Neuronal stem cell (in vitro differentiated cells): ENCODE measurements around the gene KDM4C.

ENCODE experiments used
- DNase-seq: peaks from one replicate; pipeline ENCODE4 v3.0.0-alpha.2; 2013; ENCODE audit warnings: low spot score
- H2AFZ ChIP-seq: one replicate; pipeline ENCODE4 v1.6.1; 2013; ENCODE audit warnings: mild to moderate bottlenecking, low read length, inconsistent platforms
- H2AK5ac ChIP-seq: 2 replicates; pipeline ENCODE4 v1.6.1; 2013; ENCODE audit warnings: low read depth, mild to moderate bottlenecking, inconsistent platforms, low read length, moderate library complexity, mixed read lengths
- H2BK120ac ChIP-seq: 2 replicates; pipeline ENCODE4 v1.6.1; 2013; ENCODE audit warnings: low read depth, mild to moderate bottlenecking, inconsistent platforms, low read length, moderate library complexity, mixed read lengths
- H2BK12ac ChIP-seq: one replicate; pipeline ENCODE4 v1.6.1; 2013; ENCODE audit warnings: low read length, inconsistent platforms
- H2BK15ac ChIP-seq: 2 replicates; pipeline ENCODE4 v1.6.1; 2013; ENCODE audit warnings: mild to moderate bottlenecking, low read length, inconsistent platforms, mixed read lengths
- H2BK5ac ChIP-seq: one replicate; pipeline ENCODE4 v1.6.1; 2013; ENCODE audit warnings: inconsistent platforms, mild to moderate bottlenecking, low read length, moderate library complexity
- H3K14ac ChIP-seq: one replicate; pipeline ENCODE4 v1.6.1; 2013; ENCODE audit warnings: low read length, inconsistent platforms
- H3K18ac ChIP-seq: 2 replicates; pipeline ENCODE4 v1.6.1; 2013; ENCODE audit warnings: low read length, inconsistent platforms
- H3K23ac ChIP-seq: 2 replicates; pipeline ENCODE4 v1.6.1; 2013; ENCODE audit warnings: low read depth, mild to moderate bottlenecking, mixed read lengths, low read length, inconsistent platforms; ENCODE audit not compliant: poor library complexity
- H3K27ac ChIP-seq: replicated peaks from 3 replicates; pipeline ENCODE4 v1.5.1; 2013; ENCODE audit warnings: low read length, inconsistent platforms
- H3K27me3 ChIP-seq, 3 experiments: 2 replicates each; pipeline ENCODE4 v1.6.1; 2013; ENCODE audit warnings: low read length in 3 of 3, mild to moderate bottlenecking in 2 of 3, inconsistent platforms in 1 of 3, low read depth in 1 of 3, mixed read lengths in 1 of 3, moderate library complexity in 1 of 3; ENCODE audit not compliant: control insufficient read depth in 3 of 3, insufficient read depth in 3 of 3
- H3K36me3 ChIP-seq, 2 donors: replicated peaks in 1 of 2; 2 replicates each; pipeline ENCODE4 v1.6.1; 2013; ENCODE audit warnings: low read length in 2 of 2; ENCODE audit not compliant: control insufficient read depth in 2 of 2, insufficient read depth in 2 of 2
- H3K4ac ChIP-seq: 2 replicates; pipeline ENCODE4 v1.6.1; 2013; ENCODE audit warnings: inconsistent platforms, mild to moderate bottlenecking, low read length, moderate library complexity
- H3K4me1 ChIP-seq, 2 donors: 1 replicate in 1 of 2; 2 replicates in 1 of 2; pipeline ENCODE4 v1.6.1; 2013; ENCODE audit warnings: low read length in 2 of 2, low read depth in 1 of 2; ENCODE audit not compliant: control insufficient read depth in 2 of 2, insufficient read depth in 1 of 2
- H3K4me2 ChIP-seq: one replicate; pipeline ENCODE4 v1.6.1; 2013; ENCODE audit warnings: mild to moderate bottlenecking, low read length, inconsistent platforms; ENCODE audit not compliant: insufficient read depth, poor library complexity, severe bottlenecking
- H3K4me3 ChIP-seq, 2 donors: 2 replicates each; pipeline ENCODE4 v1.5.1; 2013; ENCODE audit warnings: low read length in 2 of 2, mild to moderate bottlenecking in 2 of 2, inconsistent platforms in 1 of 2, moderate library complexity in 1 of 2
- H3K79me1 ChIP-seq: one replicate; pipeline ENCODE4 v1.6.1; 2013; ENCODE audit warnings: low read depth, mild to moderate bottlenecking, inconsistent platforms, low read length, moderate library complexity
- H3K9ac ChIP-seq: one replicate; pipeline ENCODE4 v1.6.1; 2013; ENCODE audit warnings: mild to moderate bottlenecking, low read depth, low read length, inconsistent platforms; ENCODE audit not compliant: poor library complexity
- H3K9me3 ChIP-seq, 2 donors: replicated peaks in 1 of 2; 2 replicates each; pipeline versions ENCODE3 to v1.6.1; 2013; ENCODE audit warnings: low read length in 2 of 2, mild to moderate bottlenecking in 2 of 2, inconsistent platforms in 1 of 2, low read depth in 1 of 2, mixed read lengths in 1 of 2, moderate library complexity in 1 of 2; ENCODE audit not compliant: control insufficient read depth in 2 of 2, insufficient read depth in 1 of 2
- H4K8ac ChIP-seq: one replicate; pipeline ENCODE4 v1.6.1; 2013; ENCODE audit warnings: low read depth, mild to moderate bottlenecking, inconsistent platforms, low read length, moderate library complexity
- H4K91ac ChIP-seq: one replicate; pipeline ENCODE4 v1.6.1; 2013; ENCODE audit warnings: low read length, low read depth, mild to moderate bottlenecking, inconsistent platforms; ENCODE audit not compliant: poor library complexity
- WGBS, 2 donors: extraction: QIAGEN DNeasy Blood & Tissue Kit; methylation state at CpG; one replicate each; pipeline ENCODE4 v1.1.7; 2013; ENCODE audit warnings: missing lambda C conversion rate in 2 of 2, mixed read lengths in 1 of 2; ENCODE audit not compliant: insufficient read length in 2 of 2, insufficient replicate concordance in 1 of 2; ENCODE audit errors: extremely low coverage in 2 of 2; 5-methylcytosine and 5-hydroxymethylcytosine counted together

KDM4C gene

GRCh38 chr9:7144265-7145046, 386.7 kb downstream of the KDM4C start:
- no peak for DNase-seq
- Histone ChIP-seq H3K4me3 (no peak overlapping the region), H2BK12ac (no peak overlapping the region), H3K79me1 (no peaks in the 10 kb centered on the region), H2BK15ac (no peak overlapping the region), H3K4ac (no peak overlapping the region), H3K14ac (no peak overlapping the region), H2BK120ac (no peak overlapping the region), H3K9ac (no peak overlapping the region), H3K4me1 (no peaks in the 10 kb centered on the region), H3K27ac (no peak overlapping the region), H2BK5ac (no peak overlapping the region), H4K91ac (no peak overlapping the region), H3K4me2 (no peak overlapping the region), H4K8ac (no peak overlapping the region), H3K9me3 (no peaks in the 10 kb centered on the region), H3K18ac (no peak overlapping the region), H3K23ac (no peak overlapping the region), H3K36me3 (peaks cover 0 to 2% of the 10 kb centered on the region in 2 donors), H2AK5ac (no peak overlapping the region), H2AFZ (no peak overlapping the region), H3K27me3 (no peaks in the 10 kb centered on the region)
- no CpG with 5 or more reads among the region's 10 CpGs for WGBS, 2 donors

DNA sequence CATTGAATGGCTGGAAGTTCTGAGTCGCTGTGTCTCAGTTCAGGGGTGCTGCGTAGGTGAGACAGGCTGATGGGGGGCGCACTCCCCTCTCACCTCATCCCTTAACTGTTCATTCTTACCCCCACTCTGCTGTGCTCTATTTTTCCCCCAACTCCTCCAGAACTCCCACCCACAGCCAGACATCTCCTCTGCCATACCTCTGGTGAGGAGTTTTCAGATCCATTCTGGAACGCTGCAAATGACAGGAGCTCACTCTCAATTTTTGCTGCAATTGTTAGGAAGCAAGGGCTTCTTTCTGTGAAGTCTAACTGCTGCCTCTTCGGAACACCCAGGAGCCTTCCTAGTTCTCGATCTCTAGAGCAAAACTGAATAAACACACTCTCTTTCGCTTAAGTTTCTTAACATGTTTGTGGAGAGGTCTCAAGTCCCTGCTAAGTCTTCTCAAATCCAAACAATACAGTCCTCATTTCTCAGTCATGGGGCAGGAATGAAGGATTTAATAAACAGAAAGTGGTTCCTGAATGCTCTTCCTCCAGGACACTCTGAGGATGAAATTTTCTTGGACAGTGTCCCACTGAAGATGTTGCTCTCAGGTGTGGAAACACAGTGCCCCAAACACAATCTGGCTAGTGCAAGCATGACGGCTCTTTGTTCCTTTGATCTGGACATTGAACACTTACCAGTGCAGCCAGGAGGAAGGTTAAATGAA, 387.7 kb downstream of the KDM4C start:
- Histone ChIP-seq H3K4me1 (no peaks in the 10 kb centered on the region), H3K36me3 (peaks cover 0 to 2% of the 10 kb centered on the region in 2 donors), H3K9ac (no peak overlapping the region), H2BK5ac (no peak overlapping the region), H3K4me3 (no peak overlapping the region), H3K4ac (no peak overlapping the region), H3K18ac (no peak overlapping the region), H3K4me2 (no peak overlapping the region), H3K9me3 (no peaks in the 10 kb centered on the region), H2BK15ac (no peak overlapping the region), H2AK5ac (no peak overlapping the region), H2BK12ac (no peak overlapping the region), H3K79me1 (no peaks in the 10 kb centered on the region), H4K91ac (no peak overlapping the region), H4K8ac (no peak overlapping the region), H3K27ac (no peak overlapping the region), H2BK120ac (no peak overlapping the region), H3K23ac (no peak overlapping the region), H3K14ac (no peak overlapping the region), H3K27me3 (no peaks in the 10 kb centered on the region), H2AFZ (no peak overlapping the region)
- WGBS, 2 donors, result no CpG with 5 or more reads among the region's 8 CpGs
- no peak for DNase-seq

DNA sequence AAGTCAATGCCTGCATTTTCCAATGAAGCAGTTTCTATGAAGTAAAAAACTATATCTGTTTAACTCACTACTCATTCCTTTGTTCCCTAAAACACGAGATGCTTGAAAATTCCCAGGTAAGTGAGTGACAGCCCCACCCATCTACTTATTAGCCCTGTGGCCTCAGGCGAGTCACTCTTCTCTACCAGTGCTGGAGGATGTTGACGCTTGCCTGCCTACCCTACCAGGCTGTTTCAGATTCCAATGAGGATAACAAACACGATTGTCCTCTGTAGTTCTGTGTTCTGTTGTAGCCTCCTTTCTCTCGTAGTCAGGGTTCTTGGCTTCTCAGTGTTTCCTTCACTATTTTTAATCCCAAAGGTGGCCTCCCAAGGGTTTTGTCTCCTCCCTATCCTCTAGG, 388.8 kb downstream of the KDM4C start:
- no peak overlapping the region for H3K4ac ChIP-seq
- H3K4me3 ChIP-seq, result no peak overlapping the region
- H2AFZ ChIP-seq, result no peak overlapping the region
- no peak overlapping the region for H2BK5ac ChIP-seq
- no peaks in the 10 kb centered on the region for H3K79me1 ChIP-seq
- H3K23ac ChIP-seq, result no peak overlapping the region
- H2BK15ac ChIP-seq, result no peak overlapping the region
- H3K9me3 ChIP-seq, result no peaks in the 10 kb centered on the region
- H3K4me1 ChIP-seq, result no peaks in the 10 kb centered on the region
- H2AK5ac ChIP-seq, result no peak overlapping the region
- H2BK120ac ChIP-seq, result no peak overlapping the region
- no CpG with 5 or more reads among the region's 5 CpGs for WGBS, 2 donors
- H3K27ac ChIP-seq, result no peak overlapping the region
- H3K36me3 ChIP-seq, result peaks cover 0 to 2% of the 10 kb centered on the region in 2 donors
- H3K18ac ChIP-seq, result no peak overlapping the region
- DNase-seq, result no peak
- H2BK12ac ChIP-seq, result no peak overlapping the region
- H4K8ac ChIP-seq, result no peak overlapping the region
- H3K4me2 ChIP-seq, result no peak overlapping the region
- H3K27me3 ChIP-seq, result no peaks in the 10 kb centered on the region
- H3K9ac ChIP-seq, result no peak overlapping the region
- H4K91ac ChIP-seq, result no peak overlapping the region
- H3K14ac ChIP-seq, result no peak overlapping the region
